Endothelial cell of hepatic sinusoid (primary cell): Measurements from ENCODE around the gene GNGT1.
"Not testable (repeated sequence)": the region's sequence is repeated elsewhere in the genome, so short reads cannot be mapped to it uniquely, and the experiment has no call there.

Experiments used
- in situ Hi-C: cut with HindIII; loops from 2 replicates; pipeline ENCODE4 v1.10.0; 2017; ENCODE audit warnings: low sequenced_read_pairs

GNGT1 gene

DNA sequence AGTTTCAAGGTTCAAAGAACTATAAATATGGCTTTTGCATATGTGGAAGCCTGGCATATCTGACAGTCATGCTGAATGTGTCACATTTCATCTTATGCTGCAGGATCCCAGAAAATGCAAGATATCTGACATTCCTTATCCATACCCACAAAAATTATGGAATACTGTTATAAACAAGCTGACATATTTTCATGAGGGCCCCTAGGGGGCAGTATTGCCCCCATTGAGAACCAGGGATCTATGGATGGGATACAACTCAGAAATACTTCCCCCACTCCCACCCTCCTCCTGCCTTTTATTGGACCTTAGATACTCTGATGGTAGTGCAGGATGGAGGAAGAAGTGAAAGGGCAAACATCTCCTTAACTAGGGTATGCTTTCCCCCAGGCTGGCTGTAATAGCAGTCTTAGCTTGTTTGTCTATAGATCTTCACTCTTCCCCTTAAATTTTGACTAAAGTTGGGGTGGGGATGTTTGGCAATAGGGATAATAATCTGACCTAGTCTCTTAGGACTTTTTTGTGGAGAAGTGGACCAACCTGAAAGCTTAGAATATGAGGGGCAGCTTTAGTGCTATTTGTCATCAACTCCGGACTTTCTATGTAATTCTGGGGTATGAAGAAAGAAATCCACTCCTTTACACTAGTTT lies 3.5 kb upstream of the GNGT1 start:
- in situ Hi-C loops, result loop anchor here (10.0 kb wide), 1 partner anchor 172 kb away; no protein-coding TSS in a partner anchor

GRCh38 chr7:93910076-93910994 lies 4.0 kb downstream of the GNGT1 start:
- in situ Hi-C loops, result no loop called here

- in situ Hi-C loops, result not testable (repeated sequence)
Measured at GRCh38 chr7:93911242-93911641, 4.9 kb downstream of the GNGT1 start.

DNA sequence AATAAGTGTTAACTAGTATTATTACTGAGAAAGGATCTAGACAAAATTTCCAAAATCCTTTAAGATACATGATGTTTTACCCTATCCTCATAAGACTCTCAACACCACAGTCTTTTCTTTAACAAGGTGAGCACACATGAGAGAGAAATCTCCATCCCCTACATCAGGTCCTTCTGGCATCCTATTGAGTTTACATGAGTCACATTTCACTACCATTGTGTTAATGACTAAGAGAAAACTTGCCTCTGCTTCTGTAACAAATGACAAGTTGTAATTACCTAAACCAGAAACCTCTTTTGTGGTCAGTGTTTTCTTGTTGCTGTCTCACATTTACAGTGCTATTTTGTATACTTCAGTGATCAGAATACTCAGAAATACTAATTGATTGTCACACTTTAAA lies 5.3 kb downstream of the GNGT1 start:
- in situ Hi-C loops, result not testable (repeated sequence)

DNA sequence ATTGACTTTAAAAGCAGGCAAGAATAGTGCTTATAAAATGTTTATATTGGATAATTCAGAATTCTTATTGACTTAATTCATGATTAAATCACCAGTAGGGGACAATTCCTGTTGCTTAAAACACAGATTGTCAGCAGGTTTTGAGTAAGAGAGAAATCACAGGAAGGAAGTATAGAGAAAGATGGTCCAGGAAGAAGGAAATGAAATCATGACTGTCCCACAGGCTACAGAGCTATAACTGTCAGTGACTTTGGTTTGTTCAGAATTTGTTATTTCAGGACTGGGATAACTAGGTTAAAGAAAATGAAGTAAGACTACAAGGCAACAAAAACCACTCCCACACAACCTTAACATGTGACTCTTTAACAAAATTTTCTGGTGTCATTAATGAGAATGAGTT lies 6.8 kb downstream of the GNGT1 start:
- in situ Hi-C loops, result no loop called here

DNA sequence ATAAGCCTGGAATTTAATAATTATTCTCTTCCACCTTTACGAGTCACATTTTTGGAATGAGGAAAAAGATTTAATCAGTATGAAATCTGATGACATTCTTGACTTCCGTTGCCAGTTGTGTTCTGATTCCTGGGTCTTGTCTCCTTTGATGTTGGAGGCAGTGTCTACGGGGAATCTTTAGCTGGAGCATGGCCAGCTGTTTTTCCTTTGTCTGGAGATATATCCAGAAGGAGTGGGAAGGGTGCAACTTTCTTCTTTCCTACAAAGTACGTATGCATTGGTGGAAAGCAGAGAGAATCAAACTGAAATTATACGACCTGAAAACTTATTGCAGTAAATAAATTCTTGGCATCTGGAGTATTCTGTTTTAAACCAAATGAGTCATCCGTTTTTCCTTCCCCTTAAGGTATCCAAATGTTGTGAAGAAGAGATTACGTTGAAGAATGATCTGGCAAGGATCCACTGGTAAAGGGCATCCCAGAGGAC lies 8.3 kb downstream of the GNGT1 start:
- in situ Hi-C loops, result no loop called here

DNA sequence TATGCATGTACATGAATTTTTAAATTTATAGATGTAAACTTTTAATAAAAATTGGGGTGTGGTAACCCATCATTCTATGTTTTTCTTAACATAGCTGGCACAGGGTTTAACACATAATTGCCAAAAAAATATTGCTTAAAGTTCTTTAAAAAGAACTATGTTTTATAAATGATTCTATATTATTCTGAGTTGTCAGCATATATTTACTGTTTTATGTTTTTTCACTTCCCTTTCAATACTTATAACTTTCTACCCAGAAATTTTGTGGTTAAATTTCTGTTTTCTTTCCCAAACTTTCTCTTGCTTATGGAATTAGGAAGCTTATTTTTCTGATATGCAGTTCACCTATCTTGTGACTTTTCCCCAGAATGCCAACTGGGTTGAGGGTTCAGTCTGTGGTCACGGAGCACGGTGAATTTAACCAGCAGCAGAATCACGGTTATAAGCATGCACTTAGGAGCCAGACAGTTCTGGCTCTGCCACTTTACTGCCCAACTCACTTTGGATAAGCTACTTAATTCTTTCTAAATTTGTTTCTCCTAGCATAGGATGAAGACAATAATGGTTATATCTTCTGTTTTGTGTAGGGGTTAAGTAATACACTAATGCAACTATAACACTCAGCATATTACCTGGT lies 9.0 kb downstream of the GNGT1 start:
- in situ Hi-C loops, result not testable (repeated sequence)

DNA sequence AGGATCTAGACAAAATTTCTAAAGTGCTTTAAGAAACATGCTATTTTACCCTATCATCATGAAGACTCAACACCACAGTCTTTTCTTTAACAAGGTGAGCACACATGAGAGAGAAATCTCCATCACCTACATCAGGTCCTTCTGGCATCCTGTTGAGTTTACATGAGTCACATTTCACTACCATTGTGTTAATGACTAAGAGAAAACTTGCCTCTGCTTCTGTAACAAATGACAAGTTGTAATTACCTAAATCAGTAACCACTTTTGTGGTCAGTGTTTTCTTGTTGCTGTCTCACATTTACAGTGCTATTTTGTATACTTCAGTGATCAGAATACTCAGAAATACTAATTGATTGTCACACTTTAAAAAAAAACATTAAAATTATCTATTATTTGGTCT lies 9.5 kb downstream of the GNGT1 start:
- in situ Hi-C loops, result not testable (repeated sequence)

- in situ Hi-C loops, result not testable (repeated sequence)
Measured at GRCh38 chr7:93916315-93916714, 9.9 kb downstream of the GNGT1 start.

GRCh38 chr7:93920496-93921182 lies 14.3 kb downstream of the GNGT1 start:
- in situ Hi-C loops, result no loop called here

GRCh38 chr7:93921186-93921585 lies 14.8 kb downstream of the GNGT1 start:
- in situ Hi-C loops, result no loop called here

DNA sequence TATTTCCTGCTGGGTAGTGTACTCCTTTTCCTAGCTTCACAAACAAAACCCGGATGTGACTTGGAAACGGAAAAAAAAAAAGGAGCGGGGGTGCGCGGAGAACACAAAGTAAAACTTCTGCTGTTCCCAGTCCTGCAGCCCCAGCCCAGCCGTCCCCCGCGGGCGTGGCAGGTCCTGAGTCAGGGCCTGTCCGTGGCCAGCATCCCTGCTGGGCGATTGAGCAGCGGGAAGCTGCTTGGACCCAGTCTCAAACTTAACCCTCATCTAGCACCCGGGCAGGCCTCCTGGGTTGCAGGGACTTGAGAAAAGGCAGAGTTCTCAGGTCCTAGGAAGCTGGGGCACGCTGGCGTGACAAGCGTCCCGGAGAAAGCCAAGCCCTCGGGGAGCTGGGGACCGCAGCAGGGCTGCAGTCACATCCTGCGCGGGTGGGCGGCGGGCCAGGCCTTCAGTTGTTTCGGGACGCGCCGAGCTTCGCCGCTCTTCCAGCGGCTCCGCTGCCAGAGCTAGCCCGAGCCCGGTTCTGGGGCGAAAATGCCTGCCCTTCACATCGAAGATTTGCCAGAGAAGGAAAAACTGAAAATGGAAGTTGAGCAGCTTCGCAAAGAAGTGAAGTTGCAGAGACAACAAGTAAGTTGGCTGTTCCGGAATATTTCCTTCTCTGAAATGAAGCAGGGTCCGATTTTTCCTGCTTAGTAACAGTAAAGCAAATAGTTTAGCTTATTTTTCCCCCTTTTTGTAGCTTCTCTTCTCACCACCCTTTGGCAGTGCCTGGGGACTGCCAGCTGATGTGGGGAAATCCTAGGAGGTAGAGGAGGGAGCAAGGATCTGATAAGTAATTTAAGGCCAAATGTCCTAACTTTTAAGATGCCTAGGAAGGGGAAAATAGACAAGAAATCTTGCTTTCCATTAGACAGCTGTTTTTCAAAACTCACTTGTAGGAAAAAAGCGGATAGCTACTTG lies 15.5 kb downstream of the GNGT1 start, which contains the start of gene GNG11:
GNG11 (plus strand) TSS at position 129 of the 960 bp plus-strand sequence; CDS start at position 532, 403 bp downstream.
- in situ Hi-C loops, result no loop called here

DNA sequence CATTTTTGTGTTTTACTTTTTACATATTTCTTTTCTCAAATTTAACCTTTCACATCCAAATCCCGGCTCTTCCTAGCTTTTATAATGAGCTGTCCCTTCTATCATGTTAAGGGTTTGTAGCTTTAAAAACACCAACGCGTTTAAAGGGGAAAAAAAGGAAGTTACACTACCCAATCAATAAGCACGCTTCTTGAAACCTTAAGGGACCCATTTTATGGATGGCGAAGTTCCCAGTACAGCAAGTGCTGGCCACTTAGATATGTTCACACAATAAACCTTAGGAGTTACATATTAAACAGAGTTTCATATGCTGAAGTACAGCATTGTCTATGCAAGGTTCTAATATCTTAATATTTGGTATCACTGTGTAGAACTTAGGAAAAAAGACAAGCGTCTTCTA lies 16.9 kb downstream of the GNGT1 start:
- in situ Hi-C loops, result no loop called here

DNA sequence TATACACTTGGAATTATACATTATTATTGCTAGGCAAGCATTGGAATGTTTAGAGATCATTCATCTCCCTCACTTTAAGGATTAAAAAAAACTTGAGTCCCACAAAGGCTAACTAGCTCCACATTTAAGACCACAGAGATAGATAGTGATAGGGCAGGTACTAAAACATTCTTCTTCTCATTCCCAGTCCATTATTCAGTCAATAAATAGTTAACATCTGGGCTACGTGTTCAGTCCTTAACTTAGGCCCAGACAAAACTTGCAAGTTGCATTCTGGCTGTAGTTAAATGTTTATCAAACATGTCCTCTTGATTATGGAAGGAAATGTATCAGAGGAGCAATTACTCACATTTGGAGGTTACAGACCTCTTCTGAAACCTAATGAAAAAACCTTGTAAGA lies 17.6 kb downstream of the GNGT1 start:
- in situ Hi-C loops, result no loop called here

DNA sequence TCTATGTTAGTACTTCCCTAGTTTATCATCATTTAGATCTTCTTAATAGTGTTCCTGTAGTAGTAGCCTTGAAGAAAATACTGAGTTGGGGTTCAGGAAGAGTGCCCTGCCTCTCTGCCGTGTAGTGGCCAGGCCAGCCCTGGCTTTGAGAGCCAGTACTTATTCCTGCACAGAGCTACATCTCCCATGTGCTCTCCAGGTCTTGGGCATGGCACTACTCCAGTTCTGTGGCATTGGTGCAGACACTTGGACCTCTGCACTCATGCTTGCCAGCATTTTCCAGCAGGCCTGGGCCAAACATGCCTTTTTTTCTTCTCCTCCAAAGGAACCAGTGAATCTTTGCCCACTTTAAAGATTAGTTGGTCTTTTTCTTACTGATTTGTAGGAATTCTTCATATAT lies 20.4 kb downstream of the GNGT1 start:
- in situ Hi-C loops, result no loop called here

GRCh38 chr7:93927585-93927984 lies 21.2 kb downstream of the GNGT1 start:
- in situ Hi-C loops, result no loop called here

GRCh38 chr7:93931655-93932054 lies 25.3 kb downstream of the GNGT1 start:
- in situ Hi-C loops, result no loop called here

DNA sequence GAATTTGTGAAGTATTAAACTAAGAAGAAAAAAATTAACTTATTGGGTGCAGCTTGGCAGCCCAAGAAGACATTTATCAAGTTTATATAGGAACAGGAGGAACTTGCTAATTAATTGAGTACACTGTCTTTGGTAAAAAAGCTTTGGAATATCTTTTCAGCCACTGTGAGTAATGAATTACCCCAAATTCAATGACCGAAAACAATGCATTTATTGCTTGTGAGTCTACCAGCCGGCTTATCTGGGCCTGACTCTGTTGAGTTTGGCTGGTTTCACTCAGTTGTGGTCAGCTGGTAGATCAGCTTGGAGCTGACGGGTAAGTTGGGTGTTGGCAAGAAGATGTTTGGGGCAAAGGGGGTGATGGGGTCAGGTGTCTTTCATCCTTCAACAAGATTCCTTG lies 26.8 kb downstream of the GNGT1 start:
- in situ Hi-C loops, result no loop called here

- in situ Hi-C loops, result no loop called here
Measured at GRCh38 chr7:93935102-93935501, 28.7 kb downstream of the GNGT1 start.

- in situ Hi-C loops, result no loop called here
Measured at GRCh38 chr7:93937818-93938217, 31.5 kb downstream of the GNGT1 start.
